T-helper 2 cell treated with Interferon-gamma antibody and Interleukin-4, amounts not matched to agents 5 μg/mL and 100 μg/mL, for 36 hours (primary cell): Measurements from ENCODE around the gene SNX21.
A peak's percentile ranks its signal among the peaks of the same experiment; 100 is the strongest.

Experiments
- DNase-seq: peaks from one replicate; pipeline ENCODE4 v3.0.0; 2021; ENCODE audit warnings: low spot score
- H3K27ac Mint-ChIP-seq: one replicate; pipeline ENCODE4 v1.8.0; 2021; ENCODE audit warnings: mild to moderate bottlenecking, mixed read lengths
- H3K27me3 Mint-ChIP-seq: one replicate; pipeline ENCODE4 v1.8.0; 2021; ENCODE audit warnings: low read depth, mixed read lengths
- H3K36me3 Mint-ChIP-seq: one replicate; pipeline ENCODE4 v1.8.0; 2021; ENCODE audit warnings: low read depth, mixed read lengths
- H3K4me1 Mint-ChIP-seq: one replicate; pipeline ENCODE4 v1.8.0; 2021; ENCODE audit warnings: low read depth, mixed read lengths
- H3K4me3 Mint-ChIP-seq: one replicate; pipeline ENCODE4 v1.8.0; 2022; ENCODE audit warnings: mild to moderate bottlenecking, moderate library complexity, mixed read lengths
- H3K9me3 Mint-ChIP-seq: one replicate; pipeline ENCODE4 v1.8.0; 2021; ENCODE audit warnings: mixed read lengths

The SNX21 gene

DNA sequence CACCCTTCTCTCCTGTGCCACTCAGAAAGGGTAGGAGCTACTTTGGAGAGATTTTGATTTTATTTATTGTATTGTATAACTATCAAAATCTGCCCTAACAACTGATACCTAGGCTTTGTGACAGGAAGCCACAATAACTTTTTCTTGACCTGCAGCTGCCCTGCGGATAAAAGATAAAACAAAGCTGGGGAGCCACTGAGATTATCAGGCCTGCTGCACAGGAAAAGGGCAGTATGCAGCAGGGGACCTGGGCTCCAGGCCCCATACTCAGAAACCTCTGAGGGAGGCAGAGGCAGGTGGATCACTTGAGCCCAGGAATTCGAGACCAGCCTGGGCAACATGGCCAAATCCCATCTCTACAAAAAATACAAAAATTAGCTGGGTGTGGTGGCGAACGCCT lies 980 bp upstream of the SNX21 start:
- Mint-ChIP-seq H3K9me3 (no peaks in the 10 kb centered on the region), H3K27ac (peak overlapping the region; percentile 65), H3K4me3 (peak overlapping the region; percentile 88), H3K4me1 (peaks cover 20% of the 10 kb centered on the region), H3K36me3 (no peaks in the 10 kb centered on the region), H3K27me3 (peaks cover 16% of the 10 kb centered on the region)
- DNase-seq, result no peak

GRCh38 chr20:45833883-45834796 lies 541 bp downstream of the SNX21 start:
- H3K4me3 Mint-ChIP-seq, result peak overlapping the region; percentile 54
- peaks cover 20% of the 10 kb centered on the region for H3K4me1 Mint-ChIP-seq
- H3K36me3 Mint-ChIP-seq, result no peaks in the 10 kb centered on the region
- peaks cover 14% of the 10 kb centered on the region for H3K27me3 Mint-ChIP-seq
- peak; percentile 43 for DNase-seq
- H3K27ac Mint-ChIP-seq, result no peak overlapping the region
- H3K9me3 Mint-ChIP-seq, result no peaks in the 10 kb centered on the region

DNA sequence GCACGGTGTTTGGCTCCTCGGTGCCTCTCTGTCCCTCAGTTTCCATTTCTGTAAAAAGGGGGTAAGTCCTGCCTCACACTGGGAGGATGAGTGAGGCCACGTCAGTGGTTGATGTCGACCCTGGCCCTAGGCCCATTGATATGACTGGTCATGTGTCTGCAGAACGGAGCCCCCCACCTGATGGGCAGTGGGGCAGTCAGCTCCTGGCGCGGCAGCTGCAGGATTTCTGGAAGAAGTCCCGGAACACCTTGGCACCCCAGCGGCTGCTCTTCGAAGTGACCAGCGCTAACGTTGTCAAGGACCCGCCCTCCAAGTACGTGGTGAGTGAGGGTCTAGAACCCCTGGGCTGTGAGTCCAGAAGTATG lies 1.2 kb downstream of the SNX21 start:
- Mint-ChIP-seq H3K4me3 (peak overlapping the region; percentile 54), H3K4me1 (peaks cover 20% of the 10 kb centered on the region), H3K27me3 (peaks cover 14% of the 10 kb centered on the region), H3K36me3 (no peaks in the 10 kb centered on the region), H3K27ac (no peak overlapping the region), H3K9me3 (no peaks in the 10 kb centered on the region)
- no peak for DNase-seq

- H3K27ac Mint-ChIP-seq, result no peak overlapping the region
- peak overlapping the region; percentile 54 for H3K4me3 Mint-ChIP-seq
- DNase-seq, result no peak
Observed at GRCh38 chr20:45835329-45835765, 1.7 kb downstream of the SNX21 start.

GRCh38 chr20:45835825-45836224 lies 2.2 kb downstream of the SNX21 start:
- Mint-ChIP-seq H3K4me3 (no peak overlapping the region), H3K27ac (no peak overlapping the region), H3K4me1 (peaks cover 20% of the 10 kb centered on the region), H3K36me3 (no peaks in the 10 kb centered on the region), H3K27me3 (peaks cover 8% of the 10 kb centered on the region), H3K9me3 (no peaks in the 10 kb centered on the region)
- DNase-seq, result no peak

More at GRCh38 chr20:45835329-45835765, 1.7 kb downstream of the SNX21 start:
- Mint-ChIP-seq H3K4me1 (peaks cover 20% of the 10 kb centered on the region), H3K9me3 (no peaks in the 10 kb centered on the region), H3K27me3 (peaks cover 13% of the 10 kb centered on the region), H3K36me3 (no peaks in the 10 kb centered on the region)

- H3K4me1 Mint-ChIP-seq, result peaks cover 20% of the 10 kb centered on the region
- no peak for DNase-seq
- peaks cover 7% of the 10 kb centered on the region for H3K27me3 Mint-ChIP-seq
- no peaks in the 10 kb centered on the region for H3K9me3 Mint-ChIP-seq
- no peak overlapping the region for H3K27ac Mint-ChIP-seq
- H3K36me3 Mint-ChIP-seq, result no peaks in the 10 kb centered on the region
- H3K4me3 Mint-ChIP-seq, result no peak overlapping the region
Observed at GRCh38 chr20:45836841-45837240, 3.2 kb downstream of the SNX21 start.

DNA sequence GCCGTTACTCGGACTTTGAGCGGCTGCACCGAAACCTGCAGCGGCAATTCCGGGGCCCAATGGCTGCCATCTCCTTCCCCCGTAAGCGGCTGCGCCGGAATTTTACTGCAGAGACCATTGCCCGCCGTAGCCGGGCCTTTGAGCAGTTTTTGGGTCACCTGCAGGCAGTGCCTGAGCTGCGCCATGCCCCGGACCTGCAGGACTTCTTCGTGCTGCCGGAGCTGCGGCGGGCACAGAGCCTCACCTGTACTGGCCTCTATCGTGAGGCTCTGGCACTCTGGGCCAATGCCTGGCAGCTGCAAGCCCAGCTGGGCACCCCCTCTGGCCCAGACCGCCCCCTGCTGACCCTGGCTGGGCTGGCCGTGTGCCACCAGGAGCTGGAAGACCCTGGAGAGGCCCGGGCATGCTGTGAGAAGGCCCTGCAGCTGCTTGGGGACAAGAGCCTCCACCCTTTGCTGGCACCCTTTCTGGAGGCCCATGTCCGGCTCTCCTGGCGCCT lies 7.2 kb downstream of the SNX21 start:
- Mint-ChIP-seq H3K4me1 (peaks cover 2% of the 10 kb centered on the region), H3K36me3 (peaks cover 20% of the 10 kb centered on the region), H3K4me3 (no peak overlapping the region), H3K27me3 (no peaks in the 10 kb centered on the region), H3K27ac (no peak overlapping the region), H3K9me3 (no peaks in the 10 kb centered on the region)
- no peak for DNase-seq

DNA sequence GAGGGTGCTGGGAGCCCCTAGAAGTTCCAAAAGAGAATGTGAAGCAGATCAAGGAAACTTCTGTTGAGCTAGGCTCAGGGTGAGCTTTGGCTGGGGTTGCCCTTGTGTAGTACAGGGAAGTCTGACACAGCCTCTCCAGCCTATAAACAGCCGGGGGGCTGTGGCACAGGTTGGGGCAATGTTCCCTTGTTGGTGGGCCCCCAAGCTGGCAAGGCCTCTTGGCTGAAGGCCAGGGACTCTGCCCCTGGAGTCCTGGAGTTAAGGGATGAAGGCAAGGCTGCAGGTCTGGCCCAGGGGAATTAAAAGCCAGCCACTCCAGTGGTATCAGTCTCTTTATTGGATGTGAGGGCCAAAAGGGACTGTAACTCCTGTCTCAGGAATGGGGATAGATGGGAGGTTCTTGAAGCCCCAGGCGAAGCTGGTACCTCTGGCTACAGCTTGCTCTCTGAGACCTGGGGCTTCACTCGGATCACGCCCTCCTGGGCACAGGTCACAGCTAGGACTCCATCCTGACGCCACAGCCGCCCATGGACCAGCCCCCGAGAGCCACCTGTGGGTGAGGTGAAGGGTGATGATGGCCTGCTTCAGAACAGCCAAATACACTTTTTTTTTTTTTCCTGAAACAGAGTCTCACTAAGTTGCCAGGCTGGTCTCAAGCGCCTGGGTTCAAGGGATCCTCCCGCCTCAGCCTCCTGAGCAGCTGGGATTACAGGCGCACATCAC lies 8.0 kb downstream of the SNX21 start:
- Mint-ChIP-seq H3K4me1 (no peaks in the 10 kb centered on the region), H3K36me3 (peaks cover 20% of the 10 kb centered on the region), H3K4me3 (no peak overlapping the region), H3K27ac (no peak overlapping the region), H3K9me3 (no peaks in the 10 kb centered on the region), H3K27me3 (no peaks in the 10 kb centered on the region)
- no peak for DNase-seq

DNA sequence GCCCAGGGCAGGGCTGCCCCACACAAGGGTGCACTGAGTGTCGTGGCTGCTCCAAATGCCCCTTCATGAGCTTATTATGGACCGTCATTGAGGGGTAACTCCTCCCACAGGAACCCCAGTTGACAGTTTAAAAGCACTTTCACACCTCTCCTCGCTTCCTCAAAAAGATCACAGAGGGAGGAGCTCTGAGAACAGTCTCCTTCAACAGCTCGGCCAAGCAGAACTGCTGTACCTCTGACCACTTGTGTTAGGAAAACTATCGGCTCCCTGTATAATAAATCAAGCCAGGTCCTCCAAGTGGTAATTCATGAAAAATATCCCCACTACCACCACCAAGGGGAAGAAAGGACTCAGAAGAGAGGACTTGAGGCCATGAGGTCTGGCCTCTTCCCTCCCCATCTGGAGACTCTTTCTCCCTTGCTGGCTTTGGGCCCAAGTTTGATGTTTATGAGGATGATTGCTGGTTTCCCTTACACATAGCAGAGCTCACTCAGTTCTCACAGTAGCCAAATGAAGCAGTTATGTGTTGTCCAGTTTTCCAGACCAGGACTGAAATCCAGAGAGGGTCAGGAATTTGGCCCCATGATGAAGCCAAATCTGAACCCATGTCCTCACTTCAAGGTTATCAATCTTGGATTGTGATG lies 8.7 kb downstream of the SNX21 start:
- no peaks in the 10 kb centered on the region for H3K9me3 Mint-ChIP-seq
- H3K36me3 Mint-ChIP-seq, result peaks cover 20% of the 10 kb centered on the region
- no peaks in the 10 kb centered on the region for H3K4me1 Mint-ChIP-seq
- H3K4me3 Mint-ChIP-seq, result no peak overlapping the region
- no peaks in the 10 kb centered on the region for H3K27me3 Mint-ChIP-seq
- no peak for DNase-seq
- no peak overlapping the region for H3K27ac Mint-ChIP-seq

GRCh38 chr20:45843506-45843905 lies 9.9 kb downstream of the SNX21 start:
- Mint-ChIP-seq H3K27ac (no peak overlapping the region), H3K4me1 (no peaks in the 10 kb centered on the region), H3K9me3 (no peaks in the 10 kb centered on the region), H3K4me3 (no peak overlapping the region), H3K36me3 (peaks cover 20% of the 10 kb centered on the region), H3K27me3 (no peaks in the 10 kb centered on the region)
- DNase-seq, result no peak

GRCh38 chr20:45845452-45845851 lies 11.9 kb downstream of the SNX21 start:
- peaks cover 30% of the 10 kb centered on the region for H3K36me3 Mint-ChIP-seq
- H3K4me1 Mint-ChIP-seq, result no peaks in the 10 kb centered on the region
- no peak overlapping the region for H3K4me3 Mint-ChIP-seq
- H3K27me3 Mint-ChIP-seq, result no peaks in the 10 kb centered on the region
- no peaks in the 10 kb centered on the region for H3K9me3 Mint-ChIP-seq
- DNase-seq, result no peak
- H3K27ac Mint-ChIP-seq, result no peak overlapping the region

- Mint-ChIP-seq H3K36me3 (peaks cover 33% of the 10 kb centered on the region), H3K27ac (no peak overlapping the region), H3K9me3 (no peaks in the 10 kb centered on the region), H3K4me1 (peaks cover 2% of the 10 kb centered on the region), H3K27me3 (no peaks in the 10 kb centered on the region), H3K4me3 (no peak overlapping the region)
- DNase-seq, result no peak
Observed at GRCh38 chr20:45848421-45848820, 14.8 kb downstream of the SNX21 start.

- Mint-ChIP-seq H3K4me3 (no peak overlapping the region), H3K9me3 (no peaks in the 10 kb centered on the region), H3K27ac (no peak overlapping the region), H3K4me1 (peaks cover 2% of the 10 kb centered on the region), H3K27me3 (no peaks in the 10 kb centered on the region), H3K36me3 (peaks cover 32% of the 10 kb centered on the region)
- DNase-seq, result no peak
Observed at GRCh38 chr20:45848969-45849582, 15.5 kb downstream of the SNX21 start.
